Sciatic nerve (tissue), 1 donor: ENCODE results near the gene SYT5. TPM values are rescaled to one million over a fixed set of nuclear protein-coding genes. Genes with fewer than 3 reads are reported as not detected.

Experiments used
- microRNA-seq: library from miRNA; unstranded; fragments of <30 nt; microRNA quantifications from one replicate; pipeline ENCODE4 v1.2.0, GENCODE V29; 2020
- total RNA-seq: library from RNA; stranded (reverse); fragmentation: NEBNext Ultra II Directional; extraction: Animal tissue kit (Norgen Biotek cat#: 25700); gene quantifications from one replicate; pipeline ENCODE4 v1.2.1, GENCODE V29; 2021
- donor health status: DM: no; HTN: no; CAD: no.

The SYT5 gene
- total RNA-seq, 1 donor from 2014 or later = not detected

Small RNA genes within 50 kb of the gene (microRNA-seq; reads per million reads assigned to microRNA genes)
- not detected for gene MIR7975

Other genes with a start within 250 kb of the SYT5 start
- not detected for gene NLRP7, start 232.8 kb downstream of the SYT5 start, total RNA-seq
- 2.1 TPM for gene NLRP2, start 213.9 kb downstream of the SYT5 start, total RNA-seq
- gene GP6, start 142.0 kb downstream of the SYT5 start, total RNA-seq = 0.89 TPM
- 12.9 TPM for gene RDH13, start 117.1 kb downstream of the SYT5 start, total RNA-seq
- 1.2 TPM for gene EPS8L1, start 104.4 kb downstream of the SYT5 start, total RNA-seq
- gene PPP1R12C, start 62.7 kb downstream of the SYT5 start, total RNA-seq = 112 TPM
- 1.4 TPM for gene TNNT1, start 31.1 kb downstream of the SYT5 start, total RNA-seq
- not detected for gene TNNI3, start 22.6 kb downstream of the SYT5 start, total RNA-seq
- gene DNAAF3, start 13.7 kb downstream of the SYT5 start, total RNA-seq = 0.62 TPM
- gene PTPRH, start 29.2 kb upstream of the SYT5 start, total RNA-seq = 1.5 TPM
- 6.0 TPM for gene TMEM86B, start 48.5 kb upstream of the SYT5 start, total RNA-seq
- 40.4 TPM for gene PPP6R1, start 78.7 kb upstream of the SYT5 start, total RNA-seq
- gene HSPBP1, start 99.8 kb upstream of the SYT5 start, total RNA-seq = 16.1 TPM
- 6.5 TPM for gene BRSK1, start 103.7 kb upstream of the SYT5 start, total RNA-seq
- 5.1 TPM for gene TMEM150B, start 145.1 kb upstream of the SYT5 start, total RNA-seq
- 18.1 TPM for gene KMT5C, start 159.6 kb upstream of the SYT5 start, total RNA-seq
- gene COX6B2, start 174.4 kb upstream of the SYT5 start, total RNA-seq = 0.31 TPM
- not detected for gene GARIN5B, start 183.0 kb upstream of the SYT5 start, total RNA-seq
- 0.45 TPM for gene IL11, start 190.2 kb upstream of the SYT5 start, total RNA-seq
- gene TMEM190, start 196.5 kb upstream of the SYT5 start, total RNA-seq = not detected
- 2.9 TPM for gene TMEM238, start 204.0 kb upstream of the SYT5 start, total RNA-seq
- gene RPL28, start 205.6 kb upstream of the SYT5 start, total RNA-seq = 902 TPM
- 17.1 TPM for gene UBE2S, start 227.5 kb upstream of the SYT5 start, total RNA-seq